GM18498 (cell line): ENCODE measurements around the gene KIR3DL2.
"Not testable (repeated sequence)": the region's sequence is repeated elsewhere in the genome, so short reads cannot be mapped to it uniquely, and the experiment has no call there.

Experiments
- ATAC-seq: cut with Tn5 transposase; IDR thresholded peaks from one replicate; pipeline ENCODE4 v1.9.1; 2021; ENCODE audit warnings: mild to moderate bottlenecking, moderate library complexity; ENCODE audit not compliant: unreplicated experiment

Gene KIR3DL2

DNA sequence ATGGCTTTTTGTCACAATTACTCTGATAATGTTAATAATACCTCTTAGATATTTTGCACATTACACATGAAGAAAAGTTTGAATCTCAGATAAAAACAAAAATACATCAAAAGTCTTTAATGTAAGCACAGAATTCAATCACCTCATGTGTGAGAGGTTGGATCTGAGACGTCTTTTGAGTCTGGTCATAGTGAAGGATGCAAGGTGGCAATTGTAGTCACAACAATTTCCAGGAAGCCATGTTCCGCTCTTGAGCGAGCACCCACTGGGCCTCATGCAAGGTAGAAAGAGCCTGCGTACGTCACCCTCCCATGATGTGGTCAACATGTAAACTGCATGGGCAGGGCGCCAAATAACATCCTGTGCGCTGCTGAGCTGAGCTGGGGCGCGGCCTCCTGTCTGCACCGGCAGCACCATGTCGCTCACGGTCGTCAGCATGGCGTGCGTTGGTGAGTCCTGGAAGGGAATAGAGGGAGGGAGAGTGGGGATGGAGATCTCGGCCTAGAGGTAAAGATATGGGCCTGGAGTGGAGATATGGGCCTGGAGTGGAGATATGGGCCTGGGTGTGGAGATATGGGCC is at the start of gene KIR3DL2:
Gene KIR3DL2 (plus strand): TSS at position 383 of the 580 bp plus-strand sequence. CDS start 33 bp downstream, at position 416.
- ATAC-seq: not testable (repeated sequence)

DNA sequence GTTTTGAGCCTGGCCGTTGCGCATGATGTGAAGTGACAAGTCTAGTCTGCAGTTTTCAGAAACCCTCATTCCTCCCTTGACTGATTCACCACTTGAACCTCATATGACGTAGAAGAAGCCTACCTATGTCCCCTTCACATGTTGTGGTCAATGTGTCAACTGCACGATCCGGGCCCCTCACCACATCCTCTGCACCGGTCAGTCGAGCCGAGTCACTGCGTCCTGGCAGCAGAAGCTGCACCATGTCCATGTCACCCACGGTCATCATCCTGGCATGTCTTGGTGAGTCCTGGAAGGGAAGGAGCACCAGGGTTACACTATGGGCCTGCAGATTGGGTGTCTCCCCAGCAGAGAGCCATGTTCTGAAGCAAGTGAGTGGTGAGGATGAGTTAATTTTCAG is 46.8 kb upstream of the KIR3DL2 start, which contains the start of gene KIR2DL4:
Gene KIR2DL4 (plus strand): TSS at position 201 of the 400 bp plus-strand sequence. CDS start 42 bp downstream, at position 243.
- ATAC-seq: no peak

DNA sequence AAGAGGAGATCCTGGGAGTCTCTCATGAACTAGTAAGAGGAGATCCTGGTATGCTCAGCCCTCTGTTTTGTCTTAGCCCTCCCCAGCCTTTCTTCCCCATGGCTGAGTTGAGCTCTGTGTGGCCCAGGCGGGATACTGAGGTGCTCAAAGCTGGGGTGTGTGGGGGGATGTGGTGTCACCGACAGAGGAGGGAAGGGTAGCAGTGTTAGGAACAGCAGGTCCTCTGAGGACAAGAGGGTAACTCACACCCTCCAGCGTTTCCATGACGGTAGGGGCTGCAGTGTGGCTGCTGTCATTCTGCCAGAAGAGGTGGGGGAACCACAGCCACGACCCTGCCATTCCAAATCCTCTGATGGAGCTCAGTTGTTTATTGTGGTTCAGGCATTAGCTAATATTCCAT is 46.1 kb upstream of the KIR3DL2 start:
- no peak for ATAC-seq

DNA sequence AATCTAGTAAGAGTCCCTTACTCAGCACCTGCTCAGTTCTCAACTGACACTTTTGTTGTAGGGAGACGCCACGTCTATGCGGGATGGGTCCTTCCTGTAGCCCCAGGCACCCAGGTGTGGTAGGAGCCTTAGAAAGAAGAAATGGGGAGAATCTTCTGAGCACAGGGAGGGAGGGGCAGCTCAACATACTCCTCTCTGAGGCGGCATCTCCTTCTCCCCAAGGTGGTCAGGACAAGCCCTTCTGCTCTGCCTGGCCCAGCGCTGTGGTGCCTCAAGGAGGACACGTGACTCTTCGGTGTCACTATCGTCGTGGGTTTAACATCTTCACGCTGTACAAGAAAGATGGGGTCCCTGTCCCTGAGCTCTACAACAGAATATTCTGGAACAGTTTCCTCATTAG is 45.7 kb upstream of the KIR3DL2 start:
- ATAC-seq: no peak

DNA sequence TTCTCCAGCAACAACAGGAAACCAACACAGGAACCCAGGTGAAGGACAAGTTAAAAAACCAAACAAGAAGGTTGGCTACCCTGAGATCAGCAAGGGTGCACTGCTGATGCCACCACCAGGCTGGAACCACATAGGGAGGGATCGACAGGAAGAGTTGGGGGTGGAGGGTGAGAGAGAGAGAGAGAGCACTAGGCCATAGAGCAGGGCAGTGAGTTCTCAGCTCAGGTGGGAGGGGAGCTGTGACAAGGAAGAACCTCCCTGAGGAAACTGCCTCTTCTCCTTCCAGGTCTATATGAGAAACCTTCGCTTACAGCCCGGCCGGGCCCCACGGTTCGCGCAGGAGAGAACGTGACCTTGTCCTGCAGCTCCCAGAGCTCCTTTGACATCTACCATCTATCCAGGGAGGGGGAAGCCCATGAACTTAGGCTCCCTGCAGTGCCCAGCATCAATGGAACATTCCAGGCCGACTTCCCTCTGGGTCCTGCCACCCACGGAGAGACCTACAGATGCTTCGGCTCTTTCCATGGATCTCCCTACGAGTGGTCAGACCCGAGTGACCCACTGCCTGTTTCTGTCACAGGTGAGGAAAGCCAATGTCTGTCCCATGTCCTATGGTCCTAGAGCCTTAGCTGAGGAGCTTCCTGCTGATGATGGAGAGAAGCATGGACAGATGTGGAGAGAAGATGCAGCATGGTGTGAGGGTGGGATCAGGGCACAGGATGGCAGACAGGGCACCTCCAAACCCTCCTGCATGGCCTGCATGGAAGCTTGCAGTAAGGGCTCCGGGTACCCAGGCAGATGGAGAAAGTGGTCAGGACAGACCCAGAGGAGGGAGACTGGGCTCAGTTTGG is 44.4 kb upstream of the KIR3DL2 start:
- no peak for ATAC-seq

DNA sequence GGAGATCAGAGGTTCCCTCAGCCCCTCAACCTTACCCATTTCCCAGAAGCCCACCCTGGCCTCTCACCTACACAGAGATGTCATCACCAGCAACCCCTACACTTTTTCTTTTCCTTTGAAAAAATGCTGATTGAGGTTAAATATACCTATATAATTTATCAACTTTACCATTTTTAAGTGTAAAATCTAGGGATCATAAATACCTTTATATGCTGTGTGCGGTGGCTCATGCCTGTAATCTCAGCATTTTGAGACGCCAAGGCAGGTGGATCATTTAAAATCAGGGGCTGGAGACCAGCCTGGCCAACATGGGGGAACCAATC is 43.8 kb upstream of the KIR3DL2 start:
- ATAC-seq: no peak

DNA sequence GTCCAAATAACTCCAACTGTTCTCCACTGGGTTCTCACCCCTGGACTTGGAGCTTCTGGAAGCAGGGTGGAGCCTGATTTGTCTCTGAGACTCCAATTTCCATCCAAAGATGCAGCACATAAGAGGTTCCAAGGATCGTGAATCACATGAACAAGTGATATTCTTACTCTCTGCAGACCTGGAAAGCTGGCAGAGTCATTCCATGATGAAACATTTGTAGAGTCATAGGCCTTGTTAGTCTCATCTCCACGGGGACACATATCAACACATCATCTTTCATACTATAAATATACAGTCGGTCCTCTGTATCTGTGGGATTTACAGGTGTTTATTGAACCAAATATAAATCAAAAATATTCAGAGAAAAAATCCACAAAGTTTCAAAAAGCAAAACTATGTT is 35.7 kb upstream of the KIR3DL2 start:
- ATAC-seq: not testable (repeated sequence)

DNA sequence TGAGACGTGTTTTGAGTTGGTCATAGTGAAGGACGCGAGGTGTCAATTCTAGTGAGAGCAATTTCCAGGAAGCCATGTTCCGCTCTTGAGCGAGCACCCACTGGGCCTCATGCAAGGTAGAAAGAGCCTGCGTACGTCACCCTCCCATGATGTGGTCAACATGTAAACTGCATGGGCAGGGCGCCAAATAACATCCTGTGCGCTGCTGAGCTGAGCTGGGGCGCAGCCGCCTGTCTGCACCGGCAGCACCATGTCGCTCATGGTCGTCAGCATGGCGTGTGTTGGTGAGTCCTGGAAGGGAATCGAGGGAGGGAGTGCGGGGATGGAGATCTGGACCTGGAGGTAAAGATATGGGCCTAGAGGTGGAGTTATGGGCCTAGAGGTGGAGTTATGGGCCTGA is 34.0 kb upstream of the KIR3DL2 start, which contains the start of gene KIR3DL1:
Gene KIR3DL1 (plus strand): TSS at position 218 of the 400 bp plus-strand sequence.
- not testable (repeated sequence) for ATAC-seq

DNA sequence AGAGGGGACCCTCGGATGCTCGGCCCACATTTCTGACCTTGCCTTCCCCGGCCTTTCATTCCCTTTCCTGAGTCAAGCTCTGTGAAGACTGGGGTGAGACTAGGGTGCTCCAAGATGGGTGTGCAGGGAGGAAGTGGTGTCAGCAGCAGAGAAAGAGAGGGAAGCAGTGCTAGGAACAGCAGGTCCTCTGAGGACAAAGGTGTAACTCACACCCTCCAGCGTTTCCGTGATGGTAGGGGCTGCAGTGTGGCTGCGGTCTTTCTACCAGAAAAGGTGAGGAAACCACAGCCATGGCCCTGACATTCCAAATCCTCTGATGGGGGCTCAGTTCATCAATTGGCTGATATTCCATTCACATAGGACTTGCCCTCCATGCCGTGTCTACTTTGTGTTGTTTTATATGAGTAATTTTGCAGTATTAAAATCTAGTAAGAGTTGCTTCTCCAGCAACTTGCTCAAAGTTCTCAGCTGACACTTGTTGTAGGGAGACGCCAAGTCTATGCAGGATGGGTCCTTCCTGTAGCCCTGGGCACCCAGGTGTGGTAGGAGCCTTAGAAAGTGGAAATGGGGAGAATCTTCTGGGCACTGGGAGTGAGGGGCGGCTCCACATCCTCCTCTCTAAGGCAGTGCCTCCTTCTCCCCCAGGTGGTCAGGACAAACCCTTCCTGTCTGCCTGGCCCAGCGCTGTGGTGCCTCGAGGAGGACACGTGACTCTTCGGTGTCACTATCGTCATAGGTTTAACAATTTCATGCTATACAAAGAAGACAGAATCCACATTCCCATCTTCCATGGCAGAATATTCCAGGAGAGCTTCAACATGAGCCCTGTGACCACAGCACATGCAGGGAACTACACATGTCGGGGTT is 32.3 kb upstream of the KIR3DL2 start:
- ATAC-seq: no peak

DNA sequence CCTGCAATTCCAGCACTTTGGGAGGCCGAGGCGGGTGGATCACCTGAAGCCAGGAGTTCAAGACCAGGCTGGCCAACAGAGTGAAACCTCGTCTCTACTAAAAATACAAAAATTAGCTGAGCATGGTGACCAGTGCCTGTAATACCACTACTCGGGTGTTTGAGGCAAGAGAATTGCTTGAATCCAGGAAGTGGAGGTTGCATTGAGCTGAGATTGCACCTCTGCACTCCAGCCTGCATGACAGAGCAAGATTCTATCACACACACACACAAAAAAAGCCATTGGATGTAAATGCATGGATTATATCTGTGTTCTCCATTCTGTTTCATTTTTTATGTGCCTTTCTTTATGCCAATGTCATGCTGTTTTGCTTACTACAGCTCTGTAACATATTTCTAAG is 25.8 kb upstream of the KIR3DL2 start:
- not testable (repeated sequence) for ATAC-seq

DNA sequence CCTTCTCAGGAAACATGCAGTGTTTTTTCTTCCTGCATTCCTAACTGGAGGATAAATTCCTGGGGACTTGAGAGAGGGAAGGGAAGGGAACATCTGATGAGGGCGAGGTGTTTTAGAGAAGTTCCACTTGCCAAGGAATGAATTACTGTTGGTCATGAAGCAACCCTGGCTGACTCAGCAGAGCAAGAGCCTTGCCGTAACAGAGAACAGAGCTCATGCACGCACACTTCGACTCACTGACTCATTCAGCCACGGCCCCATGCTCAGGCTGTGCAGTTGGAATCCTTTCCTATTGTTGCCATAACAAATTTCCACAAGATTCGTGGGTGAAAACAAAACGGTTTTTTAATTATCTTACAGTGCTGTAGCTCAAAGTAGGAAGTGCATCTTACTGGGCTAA is 24.9 kb upstream of the KIR3DL2 start:
- ATAC-seq: not testable (repeated sequence)

DNA sequence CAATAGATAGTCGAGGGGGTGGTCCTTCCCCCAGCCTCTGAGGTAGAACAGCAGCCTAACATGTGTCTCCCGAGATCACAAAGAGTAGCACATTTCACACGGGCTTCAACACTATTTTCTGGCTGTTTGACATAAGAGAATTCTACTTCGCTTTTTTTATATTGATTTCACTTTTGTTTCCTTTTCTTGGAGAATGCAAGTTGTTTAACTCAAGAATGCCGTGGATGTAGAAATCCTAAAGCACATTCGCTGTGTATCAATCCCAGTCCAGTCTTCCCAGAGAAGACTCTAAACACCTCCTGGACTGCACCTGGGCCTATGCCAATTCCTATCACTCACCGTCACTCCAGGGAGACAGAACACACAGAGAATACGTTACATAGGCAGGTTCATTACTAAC is 22.2 kb upstream of the KIR3DL2 start:
- ATAC-seq: not testable (repeated sequence)

DNA sequence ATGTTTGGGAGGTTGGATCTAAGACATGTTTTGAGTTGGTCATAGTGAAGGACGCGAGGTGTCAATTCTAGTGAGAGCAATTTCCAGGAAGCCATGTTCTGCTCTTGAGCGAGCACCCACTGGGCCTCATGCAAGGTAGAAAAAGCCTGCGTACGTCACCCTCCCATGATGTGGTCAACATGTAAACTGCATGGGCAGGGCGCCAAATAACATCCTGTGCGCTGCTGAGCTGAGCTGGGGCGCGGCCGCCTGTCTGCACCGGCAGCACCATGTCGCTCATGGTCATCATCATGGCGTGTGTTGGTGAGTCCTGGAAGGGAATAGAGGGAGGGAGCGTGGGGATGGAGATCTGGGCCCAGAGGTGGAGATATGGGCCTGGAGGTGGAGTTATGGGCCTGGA is 17.7 kb upstream of the KIR3DL2 start, which contains the start of gene KIR2DS4:
Gene KIR2DS4 (plus strand): TSS at position 181 of the 400 bp plus-strand sequence.
- not testable (repeated sequence) for ATAC-seq

DNA sequence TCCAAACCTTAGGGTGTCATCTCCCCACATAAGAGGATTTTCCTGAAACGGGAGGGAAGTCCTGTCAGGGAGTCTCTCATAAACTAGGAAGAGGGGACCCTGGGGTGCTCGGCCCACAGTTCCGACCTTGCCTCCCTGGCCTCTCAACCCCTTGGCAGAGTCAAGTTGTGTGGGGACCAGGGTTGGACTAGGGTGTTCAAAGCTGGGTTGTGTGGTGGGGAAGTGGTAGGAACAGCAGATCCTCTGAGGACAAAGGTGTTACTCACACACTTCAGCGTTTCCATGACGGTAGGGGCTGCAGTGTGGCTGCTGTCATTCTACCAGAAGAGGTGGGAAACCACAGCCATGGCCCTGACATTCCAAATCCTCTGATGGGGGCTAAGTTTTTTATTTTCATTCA is 15.1 kb upstream of the KIR3DL2 start:
- not testable (repeated sequence) for ATAC-seq

DNA sequence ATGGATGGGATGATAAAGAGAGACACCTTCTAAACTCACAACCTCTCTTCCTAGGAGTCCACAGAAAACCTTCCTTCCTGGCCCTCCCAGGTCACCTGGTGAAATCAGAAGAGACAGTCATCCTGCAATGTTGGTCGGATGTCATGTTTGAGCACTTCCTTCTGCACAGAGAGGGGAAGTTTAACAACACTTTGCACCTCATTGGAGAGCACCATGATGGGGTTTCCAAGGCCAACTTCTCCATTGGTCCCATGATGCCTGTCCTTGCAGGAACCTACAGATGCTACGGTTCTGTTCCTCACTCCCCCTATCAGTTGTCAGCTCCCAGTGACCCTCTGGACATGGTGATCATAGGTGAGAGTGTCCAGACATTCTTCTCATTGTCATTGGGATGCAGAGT is 12.7 kb upstream of the KIR3DL2 start:
- not testable (repeated sequence) for ATAC-seq

DNA sequence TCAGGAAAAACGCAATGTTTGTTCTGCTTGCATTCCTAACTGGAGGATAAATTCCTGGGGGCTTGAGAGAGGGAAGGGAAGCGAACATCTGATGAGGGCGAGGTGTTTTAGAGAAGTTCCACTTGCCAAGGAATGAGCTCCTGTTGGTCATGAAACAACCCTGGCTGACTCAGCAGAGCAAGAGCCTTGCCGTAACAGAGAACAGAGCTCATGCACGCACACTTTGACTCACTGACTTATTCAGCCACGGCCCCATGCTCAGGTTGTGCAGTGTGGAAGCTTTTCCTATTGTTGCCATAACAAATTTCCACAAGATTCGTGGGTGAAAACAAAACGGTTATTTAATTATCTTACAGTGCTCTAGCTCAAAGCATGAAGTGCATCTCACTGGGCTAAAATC is 7.1 kb upstream of the KIR3DL2 start:
- not testable (repeated sequence) for ATAC-seq

DNA sequence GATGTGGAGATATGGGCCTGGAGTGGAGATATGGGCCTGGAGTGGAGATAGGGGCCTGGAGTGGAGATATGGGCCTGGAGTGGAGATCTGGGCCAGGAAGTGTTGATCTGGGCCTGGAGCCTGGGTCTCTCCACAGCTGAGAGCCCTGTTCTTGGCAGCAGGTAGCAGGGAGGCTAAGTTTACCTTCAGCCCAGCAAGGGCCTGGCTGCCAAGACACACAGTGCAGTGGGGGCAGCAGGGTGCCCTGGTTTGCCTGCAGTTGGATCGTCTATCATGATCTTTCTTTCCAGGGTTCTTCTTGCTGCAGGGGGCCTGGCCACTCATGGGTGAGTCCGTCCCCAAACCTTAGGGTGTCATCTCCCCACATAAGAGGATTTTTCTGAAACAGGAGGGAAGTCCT is 687 bp downstream of the KIR3DL2 start:
- no peak for ATAC-seq

DNA sequence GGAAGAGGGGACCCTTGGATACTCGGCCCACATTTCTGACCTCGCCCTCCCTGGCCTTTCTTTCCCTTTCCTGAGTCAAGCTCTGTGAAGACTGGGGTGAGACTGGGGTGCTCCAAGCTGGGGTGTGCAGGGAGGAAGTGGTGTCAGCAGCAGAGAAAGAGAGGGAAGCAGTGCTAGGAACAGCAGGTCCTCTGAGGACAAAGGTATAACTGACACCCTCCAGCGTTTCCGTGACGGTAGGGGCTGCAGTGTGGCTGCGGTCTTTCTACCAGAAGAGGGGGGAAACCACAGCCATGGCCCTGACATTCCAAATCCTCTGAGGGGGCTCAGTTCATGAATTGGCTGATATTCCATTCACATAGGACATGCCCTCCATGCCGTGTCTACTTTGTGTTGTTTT is 1.1 kb downstream of the KIR3DL2 start:
- no peak for ATAC-seq

DNA sequence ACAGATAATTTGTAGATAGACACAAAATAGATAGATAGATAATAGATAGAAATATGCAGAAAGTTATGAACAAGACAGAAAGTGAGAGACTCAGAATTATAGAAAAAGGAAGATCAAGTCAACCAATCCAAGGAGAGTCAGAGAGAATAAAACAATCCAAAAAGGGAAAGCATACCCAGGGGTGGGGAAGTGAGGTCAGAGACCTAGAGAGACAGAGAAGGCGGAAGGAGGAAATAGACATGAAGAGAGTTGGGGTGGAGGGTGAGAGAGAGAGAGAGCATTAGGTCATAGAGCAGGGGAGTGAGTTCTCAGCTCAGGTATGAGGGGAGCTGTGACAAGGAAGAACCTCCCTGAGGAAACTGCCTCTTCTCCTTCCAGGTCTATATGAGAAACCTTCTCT is 5.0 kb downstream of the KIR3DL2 start:
- not testable (repeated sequence) for ATAC-seq

DNA sequence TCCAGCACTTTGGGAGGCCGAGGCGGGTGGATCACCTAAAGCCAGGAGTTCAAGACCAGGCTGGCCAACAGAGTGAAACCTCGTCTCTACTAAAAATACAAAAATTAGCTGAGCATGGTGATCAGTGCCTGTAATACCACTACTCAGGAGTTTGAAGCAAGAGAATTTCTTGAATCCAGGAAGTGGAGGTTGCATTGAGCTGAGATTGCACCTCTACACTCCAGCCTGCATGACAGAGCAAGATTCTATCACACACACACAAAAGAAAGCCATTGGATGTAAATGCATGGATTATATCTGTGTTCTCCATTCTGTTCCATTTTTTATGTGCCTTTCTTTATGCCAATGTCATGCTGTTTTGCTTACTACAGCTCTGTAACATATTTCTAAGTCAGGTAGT is 8.2 kb downstream of the KIR3DL2 start:
- ATAC-seq: not testable (repeated sequence)

DNA sequence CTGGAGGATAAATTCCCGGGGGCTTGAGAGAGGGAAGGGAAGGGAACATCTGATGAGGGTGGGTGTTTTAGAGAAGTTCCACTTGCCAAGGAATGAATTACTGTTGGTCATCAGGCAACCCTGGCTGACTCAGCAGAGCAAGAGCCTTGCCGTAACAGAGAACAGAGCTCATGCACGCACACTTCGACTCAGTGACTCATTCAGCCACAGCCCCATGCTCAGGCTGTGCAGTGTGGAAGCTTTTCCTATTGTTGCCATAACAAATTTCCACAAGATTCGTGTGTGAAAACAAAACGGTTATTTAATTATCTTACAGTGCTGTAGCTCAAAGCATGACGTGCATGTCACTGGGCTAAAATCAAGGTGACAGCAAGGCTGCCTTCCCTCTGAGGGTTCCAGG is 9.2 kb downstream of the KIR3DL2 start:
- not testable (repeated sequence) for ATAC-seq
